Left ventricle myocardium superior (tissue), 1 donor: ENCODE data around the gene CTSV. TPM values are rescaled to one million over a fixed set of nuclear protein-coding genes. Genes with fewer than 3 reads are reported as not detected.
"Not testable (repeated sequence)": the region's sequence is repeated elsewhere in the genome, so short reads cannot be mapped to it uniquely, and the experiment has no call there.

Experiments
- ATAC-seq: fragments of 200-7000 bp; cut with Tn5 transposase; one replicate; pipeline ENCODE4 v1.9.1; 2020; ENCODE audit warnings: mild to moderate bottlenecking, moderate library complexity
- DNase-seq: peaks from one replicate; pipeline ENCODE4 v3.0.0-alpha.2; 2020
- intact Hi-C: fragments of 100-400 bp; cut with micrococcal nuclease; formaldehyde crosslinking; loops from one replicate; pipeline ENCODE4 v1.11.0; 2022
- total RNA-seq: library from RNA; stranded (reverse); fragmentation: NEBNext Ultra II Directional; extraction: Animal tissue kit (Norgen Biotek cat#: 25700); gene quantifications from one replicate; pipeline ENCODE4 v1.2.1, GENCODE V29; 2021
- donor health status: DM: no; HTN: yes; CAD: no; lungs with severe emphysema.

Gene CTSV
- total RNA-seq, 1 donor from 2014 or later = 0.27 TPM

- DNase-seq (no peak), ATAC-seq (no peak)
- intact Hi-C loops = no loop called here
These were observed 13.8 kb upstream of the CTSV start for GRCh38 chr9:97052735-97053134.

GRCh38 chr9:97046228-97046627 is 7.3 kb upstream of the CTSV start:
- ATAC-seq (no peak), DNase-seq (no peak)
- intact Hi-C loops = no loop called here

- ATAC-seq (no peak), DNase-seq (no peak)
- intact Hi-C loops = no loop called here
These were observed 6.4 kb upstream of the CTSV start for GRCh38 chr9:97045300-97045699.

GRCh38 chr9:97041898-97042297 is 3.0 kb upstream of the CTSV start:
- intact Hi-C loops = no loop called here
- no peak for DNase-seq
- no peak for ATAC-seq

GRCh38 chr9:97039514-97039860 is 545 bp upstream of the CTSV start:
- intact Hi-C loops = no loop called here
- DNase-seq (no peak), ATAC-seq (peak; percentile 47)

- ATAC-seq, DNase-seq, intact Hi-C loops: not testable (repeated sequence)
These were observed 15.4 kb downstream of the CTSV start for GRCh38 chr9:97023505-97023904.

GRCh38 chr9:97013151-97014132 is 25.5 kb downstream of the CTSV start:
- intact Hi-C loops = not testable (repeated sequence)
- DNase-seq (peak; percentile 82), ATAC-seq (peak; percentile 96)

- intact Hi-C loops, DNase-seq: not testable (repeated sequence)
- peak; percentile 59 for ATAC-seq
These were observed 26.3 kb downstream of the CTSV start for GRCh38 chr9:97012617-97013016.

GRCh38 chr9:97002195-97002594 is 36.7 kb downstream of the CTSV start:
- intact Hi-C loops, DNase-seq, ATAC-seq: not testable (repeated sequence)

- ATAC-seq, intact Hi-C loops, DNase-seq: not testable (repeated sequence)
These were observed 37.6 kb downstream of the CTSV start for GRCh38 chr9:97001338-97001737.

GRCh38 chr9:97000139-97000787 is 38.7 kb downstream of the CTSV start:
- DNase-seq, intact Hi-C loops: not testable (repeated sequence)

GRCh38 chr9:96999733-97000132 is 39.2 kb downstream of the CTSV start:
- DNase-seq, intact Hi-C loops, ATAC-seq: not testable (repeated sequence)

More at GRCh38 chr9:97000139-97000787, 38.7 kb downstream of the CTSV start:
- ATAC-seq = not testable (repeated sequence)

GRCh38 chr9:96997009-96997701 is 41.8 kb downstream of the CTSV start:
- intact Hi-C loops, ATAC-seq, DNase-seq: not testable (repeated sequence)

GRCh38 chr9:96994531-96995016 is 44.4 kb downstream of the CTSV start:
- intact Hi-C loops, DNase-seq: not testable (repeated sequence)
- peak; percentile 68 for ATAC-seq

GRCh38 chr9:96992303-96992702 is 46.6 kb downstream of the CTSV start:
- DNase-seq, ATAC-seq, intact Hi-C loops: not testable (repeated sequence)

GRCh38 chr9:96989747-96990318 is 49.1 kb downstream of the CTSV start:
- DNase-seq, ATAC-seq, intact Hi-C loops: not testable (repeated sequence)

- ATAC-seq, intact Hi-C loops: not testable (repeated sequence)
These were observed 54.1 kb downstream of the CTSV start for GRCh38 chr9:96984887-96985286.

GRCh38 chr9:96984139-96984538 is 54.8 kb downstream of the CTSV start:
- intact Hi-C loops, DNase-seq: not testable (repeated sequence)
- peak; percentile 80 for ATAC-seq

More at GRCh38 chr9:96984887-96985286, 54.1 kb downstream of the CTSV start:
- not testable (repeated sequence) for DNase-seq
